Activated naive CD4-positive, alpha-beta T cell treated with anti-CD3 and anti-CD28 coated beads, Interleukin-2, amount 50 U/mL, for 72 hours (primary cell): ENCODE measurements around the gene CLPTM1L. TPM values are rescaled to one million over a fixed set of nuclear protein-coding genes. Genes with fewer than 3 reads are reported as not detected.
"Not testable (repeated sequence)": the region's sequence is repeated elsewhere in the genome, so short reads cannot be mapped to it uniquely, and the experiment has no call there.

Experiments used
- ATAC-seq, 2 donors: fragments of 150-1000 bp; cut with Tn5 transposase; 2 replicates each; pipeline ENCODE4 v1.10.0; 2021; ENCODE audit warnings: mild to moderate bottlenecking in 2 of 2, moderate library complexity in 2 of 2
- DNase-seq, 2 donors: peaks; one replicate each; pipeline ENCODE4 v3.0.0; 2021 to 2022; ENCODE audit warnings: low spot score in 2 of 2
- H3K27ac Mint-ChIP-seq, 2 donors: one replicate each; pipeline ENCODE4 v1.8.0; 2022; ENCODE audit warnings: mild to moderate bottlenecking in 2 of 2, mixed read lengths in 2 of 2
- H3K36me3 Mint-ChIP-seq, 2 donors: one replicate each; pipeline ENCODE4 v1.8.0; 2022; ENCODE audit warnings: mixed read lengths in 2 of 2
- H3K9me3 Mint-ChIP-seq, 2 donors: one replicate each; pipeline ENCODE4 v1.8.0; 2022; ENCODE audit warnings: mixed read lengths in 2 of 2
- total RNA-seq, 2 donors: library from RNA; stranded (reverse); gene quantifications; one replicate each; pipeline ENCODE4 v1.2.3, GENCODE V29; 2022

The CLPTM1L gene
- total RNA-seq, 2 donors from 2014 or later = 44.8 to 67.9 TPM

GRCh38 chr5:1338196-1338490 is 6.8 kb downstream of the CLPTM1L start:
- Mint-ChIP-seq H3K36me3 (peaks cover 12% of the 10 kb centered on the region in 2 donors), H3K9me3 (no peaks in the 10 kb centered on the region), H3K27ac (no peak overlapping the region)
- ATAC-seq (no peak), DNase-seq (no peak)

- ATAC-seq (no peak), DNase-seq (no peak)
- peak overlapping the region in 1 of 2 donors; percentile 51 for H3K27ac Mint-ChIP-seq
- peaks cover 12% of the 10 kb centered on the region in 2 donors for H3K36me3 Mint-ChIP-seq
- no peaks in the 10 kb centered on the region for H3K9me3 Mint-ChIP-seq
Observed at GRCh38 chr5:1337489-1338195, 7.3 kb downstream of the CLPTM1L start.

- DNase-seq (no peak), ATAC-seq (no peak)
- Mint-ChIP-seq H3K36me3 (peaks cover 10 to 12% of the 10 kb centered on the region in 2 donors), H3K27ac (peak overlapping the region; percentile 51 to 74), H3K9me3 (no peaks in the 10 kb centered on the region)
Observed at GRCh38 chr5:1336749-1337488, 8.0 kb downstream of the CLPTM1L start.

GRCh38 chr5:1336106-1336561 is 8.8 kb downstream of the CLPTM1L start:
- H3K27ac Mint-ChIP-seq = peak overlapping the region; percentile 51 to 74
- peaks cover 2 to 7% of the 10 kb centered on the region in 2 donors for H3K36me3 Mint-ChIP-seq
- DNase-seq (no peak), ATAC-seq (no peak)
- H3K9me3 Mint-ChIP-seq = no peaks in the 10 kb centered on the region

GRCh38 chr5:1335540-1336095 is 9.3 kb downstream of the CLPTM1L start:
- Mint-ChIP-seq H3K27ac (no peak overlapping the region), H3K36me3 (peaks cover 0 to 4% of the 10 kb centered on the region in 2 donors), H3K9me3 (no peaks in the 10 kb centered on the region)
- DNase-seq (no peak), ATAC-seq (no peak)

GRCh38 chr5:1334831-1335539 is 9.9 kb downstream of the CLPTM1L start:
- DNase-seq (no peak), ATAC-seq (no peak)
- Mint-ChIP-seq H3K27ac (no peak overlapping the region), H3K36me3 (peaks cover 0 to 4% of the 10 kb centered on the region in 2 donors), H3K9me3 (no peaks in the 10 kb centered on the region)

- no peak for ATAC-seq
- no peak for DNase-seq
- no peak overlapping the region for H3K27ac Mint-ChIP-seq
- H3K36me3 Mint-ChIP-seq = peaks cover 0 to 4% of the 10 kb centered on the region in 2 donors
- no peaks in the 10 kb centered on the region for H3K9me3 Mint-ChIP-seq
Observed at GRCh38 chr5:1333986-1334385, 10.9 kb downstream of the CLPTM1L start.

- H3K36me3 Mint-ChIP-seq, ATAC-seq, H3K27ac Mint-ChIP-seq, DNase-seq, H3K9me3 Mint-ChIP-seq: not testable (repeated sequence)
Observed at GRCh38 chr5:1333286-1333685, 11.6 kb downstream of the CLPTM1L start.

GRCh38 chr5:1332461-1333001 is 12.4 kb downstream of the CLPTM1L start:
- ATAC-seq = peak in 1 of 2 donors; percentile 27
- Mint-ChIP-seq H3K36me3 (peaks cover 0 to 4% of the 10 kb centered on the region in 2 donors), H3K27ac (no peak overlapping the region), H3K9me3 (no peaks in the 10 kb centered on the region)
- no peak for DNase-seq

GRCh38 chr5:1331861-1332405 is 13.0 kb downstream of the CLPTM1L start:
- Mint-ChIP-seq H3K27ac (no peak overlapping the region), H3K36me3 (peaks cover 0 to 4% of the 10 kb centered on the region in 2 donors), H3K9me3 (no peaks in the 10 kb centered on the region)
- ATAC-seq (peak in 1 of 2 donors; percentile 42), DNase-seq (no peak)

GRCh38 chr5:1330847-1331831 is 13.8 kb downstream of the CLPTM1L start:
- ATAC-seq (peak in 1 of 2 donors; percentile 36), DNase-seq (no peak)
- Mint-ChIP-seq H3K36me3 (peaks cover 0 to 5% of the 10 kb centered on the region in 2 donors), H3K27ac (peak overlapping the region in 1 of 2 donors; percentile 57), H3K9me3 (no peaks in the 10 kb centered on the region)

GRCh38 chr5:1330146-1330846 is 14.6 kb downstream of the CLPTM1L start:
- H3K36me3 Mint-ChIP-seq = peaks cover 0 to 4% of the 10 kb centered on the region in 2 donors

GRCh38 chr5:1329111-1329579 is 15.8 kb downstream of the CLPTM1L start:
- ATAC-seq (no peak), DNase-seq (no peak)
- H3K27ac Mint-ChIP-seq = peak overlapping the region in 1 of 2 donors; percentile 64
- H3K36me3 Mint-ChIP-seq = peaks cover 0 to 4% of the 10 kb centered on the region in 2 donors
- no peaks in the 10 kb centered on the region for H3K9me3 Mint-ChIP-seq

More at GRCh38 chr5:1330146-1330846, 14.6 kb downstream of the CLPTM1L start:
- Mint-ChIP-seq H3K9me3 (no peaks in the 10 kb centered on the region), H3K27ac (peak overlapping the region; percentile 22 to 57)
- no peak for ATAC-seq
- DNase-seq = no peak

GRCh38 chr5:1328237-1329110 is 16.4 kb downstream of the CLPTM1L start:
- H3K27ac Mint-ChIP-seq = peak overlapping the region; percentile 1 to 64
- ATAC-seq, DNase-seq, H3K36me3 Mint-ChIP-seq, H3K9me3 Mint-ChIP-seq: not testable (repeated sequence)
